B cell (primary cell): ENCODE measurements around the gene GPR137. TPM values are rescaled to one million over a fixed set of nuclear protein-coding genes. Genes with fewer than 3 reads are reported as not detected.
A peak's percentile ranks its signal among the peaks of the same experiment; 100 is the strongest.

ENCODE experiments used
- ATAC-seq: fragments of 200-7000 bp; cut with Tn5 transposase; one replicate; pipeline ENCODE4 v1.10.0; 2021; ENCODE audit warnings: low read depth, mild to moderate bottlenecking, moderate number of reproducible peaks, moderate library complexity
- CTCF ChIA-PET: fragments of 350-600 bp; sonication (Branson Sonifier 250); formaldehyde crosslinking; loops from one replicate; lab custom pipeline; 2021; ENCODE audit warnings: antibody characterized with exemption, inconsistent platforms; lab: Charles Lee
- POLR2A ChIA-PET: fragments of 350-600 bp; sonication (Branson Sonifier 250); formaldehyde crosslinking; loops from one replicate; lab custom pipeline; 2021; ENCODE audit warnings: antibody characterized with exemption; lab: Charles Lee
- DNase-seq: peaks from one replicate; pipeline ENCODE4 v3.0.0; 2013
- H2AFZ ChIP-seq: 2 replicates; pipeline ENCODE4 v1.6.1; 2012; ENCODE audit warnings: mild to moderate bottlenecking, low read depth, low read length; ENCODE audit not compliant: insufficient read depth, poor library complexity, severe bottlenecking
- H3K27ac ChIP-seq, 2 donors: 1 replicate in 1 of 2; 2 replicates in 1 of 2; pipeline ENCODE4 v1.5.1; 2012 to 2013; ENCODE audit warnings: low read length in 2 of 2, mild to moderate bottlenecking in 2 of 2, moderate library complexity in 1 of 2
- H3K27me3 ChIP-seq, 4 experiments: fragments of 200-600 bp in 1 of 4; sonication (generic) in 1 of 4; replicated peaks in 1 of 4; 1 replicate in 2 of 4; 2 replicates in 2 of 4; pipeline versions ENCODE4 v1.6.1 to v1.7.0; 2013 to 2016; ENCODE audit warnings: low read length in 3 of 4, mild to moderate bottlenecking in 2 of 4, mixed read lengths in 1 of 4, moderate library complexity in 1 of 4; ENCODE audit not compliant: insufficient read depth in 4 of 4, control insufficient read depth in 3 of 4; ENCODE audit errors: control extremely low read depth in 1 of 4
- H3K36me3 ChIP-seq, 2 experiments: replicated peaks in 1 of 2; 1 replicate in 1 of 2; 2 replicates in 1 of 2; pipeline versions ENCODE4 v1.6.1 to v1.7.1; 2013; ENCODE audit warnings: low read length in 1 of 2; ENCODE audit not compliant: insufficient read depth in 2 of 2, control insufficient read depth in 1 of 2; ENCODE audit errors: control extremely low read depth in 1 of 2, extremely low read depth in 1 of 2
- H3K4me1 ChIP-seq, 2 donors: fragments of 200-600 bp in 1 of 2; sonication (generic) in 1 of 2; 1 replicate in 1 of 2; 2 replicates in 1 of 2; pipeline versions ENCODE4 v1.5.1 to v1.6.1; 2013 to 2017; ENCODE audit warnings: low read length in 2 of 2; ENCODE audit not compliant: control insufficient read depth in 2 of 2, insufficient read depth in 2 of 2
- H3K4me2 ChIP-seq: replicated peaks from 2 replicates; pipeline ENCODE3; 2012; ENCODE audit warnings: mild to moderate bottlenecking, low read depth, low read length; ENCODE audit not compliant: poor library complexity, severe bottlenecking
- H3K4me3 ChIP-seq, 5 experiments: fragments of 200-600 bp in 1 of 5; sonication (generic) in 1 of 5; 1 replicate in 3 of 5; 2 replicates in 2 of 5; pipeline versions ENCODE4 v1.5.1 to v1.7.0; 2011 to 2016; ENCODE audit warnings: low read length in 4 of 5, mild to moderate bottlenecking in 4 of 5, low read depth in 2 of 5, control low read depth in 1 of 5, moderate library complexity in 1 of 5; ENCODE audit not compliant: insufficient read depth in 1 of 5; ENCODE audit errors: control extremely low read depth in 1 of 5, extremely low read depth in 1 of 5
- H3K79me2 ChIP-seq: fragments of 200-600 bp; sonication (generic); one replicate; pipeline ENCODE4 v1.6.0; 2016; ENCODE audit warnings: low read length; ENCODE audit not compliant: control insufficient read depth, insufficient read depth
- H3K9ac ChIP-seq: fragments of 200-600 bp; sonication (generic); 2 replicates; pipeline ENCODE4 v1.6.1; 2017; ENCODE audit warnings: mild to moderate bottlenecking, low read length, moderate library complexity
- H3K9me3 ChIP-seq, 3 donors: one replicate each; pipeline versions ENCODE4 v1.6.1 to v1.7.1; 2013; ENCODE audit warnings: low read length in 2 of 3; ENCODE audit not compliant: control insufficient read depth in 2 of 3, insufficient read depth in 1 of 3; ENCODE audit errors: control extremely low read depth in 1 of 3
- H4K20me1 ChIP-seq: 2 replicates; pipeline ENCODE4 v1.6.0; 2012; ENCODE audit warnings: mild to moderate bottlenecking, low read length; ENCODE audit not compliant: insufficient read depth, control insufficient read depth, poor library complexity, severe bottlenecking
- H3K27ac Mint-ChIP-seq: one replicate; pipeline ENCODE4 v1.8.0; 2021; ENCODE audit warnings: mixed read lengths
- H3K27me3 Mint-ChIP-seq: one replicate; pipeline ENCODE4 v1.8.0; 2021; ENCODE audit warnings: mixed read lengths
- H3K4me1 Mint-ChIP-seq: one replicate; pipeline ENCODE4 v1.8.0; 2021; ENCODE audit warnings: mixed read lengths
- H3K4me3 Mint-ChIP-seq: one replicate; pipeline ENCODE4 v1.8.0; 2021; ENCODE audit warnings: mixed read lengths
- H3K9me3 Mint-ChIP-seq: one replicate; pipeline ENCODE4 v1.8.0; 2022; ENCODE audit warnings: mixed read lengths; ENCODE audit not compliant: insufficient read depth
- CTCF ChIP-seq: fragments of 200-600 bp; IDR thresholded peaks from one replicate; pipeline ENCODE4 v1.8.0; 2022; ENCODE audit warnings: antibody characterized with exemption, mild to moderate bottlenecking
- EZH2 ChIP-seq: IDR thresholded peaks from 2 replicates; pipeline ENCODE4 v1.6.1; 2012; ENCODE audit warnings: borderline replicate concordance, low read depth, mild to moderate bottlenecking, moderate library complexity, low read length; ENCODE audit not compliant: insufficient read depth, poor library complexity, severe bottlenecking
- WGBS: methylation state at CpG from one replicate; pipeline ENCODE4 v1.1.5; 2013; ENCODE audit warnings: missing lambda C conversion rate; ENCODE audit not compliant: insufficient coverage; 5-methylcytosine and 5-hydroxymethylcytosine counted together
- intact Hi-C: fragments of 100-400 bp; cut with micrococcal nuclease; formaldehyde crosslinking; loops from one replicate; pipeline ENCODE4 v1.10.0; 2022
- polyA plus RNA-seq: library from polyadenylated mRNA; depleted of rRNA; stranded (reverse); fragments of >200 nt; gene quantifications from 2 replicates; pipeline ENCODE4 v1.2.3, GENCODE V29; 2012
- total RNA-seq, 2 donors: library from RNA; stranded (reverse); fragments of 120-200 nt in 1 of 2; gene quantifications; 1 replicate in 1 of 2; 2 replicates in 1 of 2; pipeline versions ENCODE4 v1.2.3 to v1.2.4, GENCODE V29; 2013 to 2022

The GPR137 gene
- total and polyA plus RNA-seq, 2 donors (not counting 1 experiment from before 2014, with no cell fraction given): 49.9 to 66.1 TPM

DNA sequence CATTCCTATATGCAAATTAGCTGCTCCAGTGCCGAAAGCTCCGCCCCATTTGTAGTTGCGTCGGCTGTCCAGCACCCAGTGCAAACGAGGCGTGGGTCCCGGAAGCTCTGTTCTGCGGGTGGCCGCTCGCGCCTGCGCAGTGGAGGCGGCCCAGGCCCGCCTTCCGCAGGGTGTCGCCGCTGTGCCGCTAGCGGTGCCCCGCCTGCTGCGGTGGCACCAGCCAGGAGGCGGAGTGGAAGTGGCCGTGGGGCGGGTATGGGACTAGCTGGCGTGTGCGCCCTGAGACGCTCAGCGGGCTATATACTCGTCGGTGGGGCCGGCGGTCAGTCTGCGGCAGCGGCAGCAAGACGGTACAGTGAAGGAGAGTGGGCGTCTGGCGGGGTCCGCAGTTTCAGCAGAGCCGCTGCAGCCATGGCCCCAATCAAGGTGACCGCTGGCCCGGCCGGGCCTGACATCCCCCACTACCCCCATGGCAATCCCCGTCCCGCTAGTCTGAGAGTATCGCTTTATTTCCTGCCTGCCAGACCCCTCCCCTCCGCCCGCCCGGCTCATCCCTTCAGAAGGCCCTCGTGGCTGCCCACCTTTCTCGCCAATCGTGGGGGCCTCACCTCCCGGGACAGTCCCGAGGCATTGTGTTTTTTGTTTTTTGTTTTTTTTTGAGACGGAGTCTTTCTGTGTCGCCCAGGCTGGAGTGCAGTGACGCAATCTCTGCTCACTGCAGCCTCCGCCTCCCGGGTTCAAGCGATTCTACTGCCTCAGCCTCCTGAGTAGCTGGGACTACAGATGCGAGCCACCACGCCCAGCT lies 32.5 kb downstream of the GPR137 start, which contains the start of gene PRDX5:
PRDX5 (plus strand) TSS at position 161 of the 805 bp plus-strand sequence; CDS start at position 256, 95 bp downstream.
- Mint-ChIP-seq H3K4me3 (peak within 1 kb of the TSS; percentile 98), H3K27ac (peak within 1 kb of the TSS; percentile 100), H3K9me3 (no peaks in the 10 kb centered on the region), H3K4me1 (peaks cover 31% of the 10 kb centered on the region), H3K27me3 (no peaks in the 10 kb centered on the region)
- intact Hi-C loops: loop anchor here (1.0 to 5.0 kb wide), 11 partner anchors 13 to 424 kb away; partner anchors contain the start of genes CCDC88B, ESRRA, GPR137 and RASGRP2
- ChIA-PET CTCF (interaction anchor here (0.6 to 4.7 kb wide), 30 partner anchors 9 to 533 kb away, joined by 3 to 188 read pairs (median 8); partner anchors contain the start of genes BAD, CATSPERZ, CCDC88B and ESRRA), POLR2A (interaction anchor here (0.5 to 2.6 kb wide), 29 partner anchors 13 to 1477 kb away, joined by 3 to 50 read pairs (median 4); partner anchors contain the start of genes BAD, CCDC88B, ESRRA and FAU)
- WGBS: under 1% methylated on average over 59 of the region's 61 CpGs
- peak; percentile 79 for ATAC-seq
- H3K27ac ChIP-seq: peak within 1 kb of the TSS; percentile 99 to 100
- no peaks in the 10 kb centered on the region for H3K27me3 ChIP-seq
- DNase-seq: peak; percentile 98
- peak within 1 kb of the TSS; percentile 76 to 95 (median 81) for H3K4me3 ChIP-seq
- peak within 1 kb of the TSS; percentile 89 for H2AFZ ChIP-seq
- no peaks in the 10 kb centered on the region for H3K9me3 ChIP-seq
- peaks cover 0 to 35% of the 10 kb centered on the region in 2 experiments for H3K36me3 ChIP-seq
- peak within 1 kb of the TSS; percentile 99 for H3K4me2 ChIP-seq
- H3K4me1 ChIP-seq: peaks cover 8 to 26% of the 10 kb centered on the region in 2 donors
- peaks cover 12% of the 10 kb centered on the region for H3K79me2 ChIP-seq
- TF ChIP-seq EZH2: no peak
- TF ChIP-seq CTCF: peak; percentile 39
- peak within 1 kb of the TSS; percentile 95 for H3K9ac ChIP-seq
- peaks cover 2% of the 10 kb centered on the region for H4K20me1 ChIP-seq
